ENCODE results near the gene FAM153A.
"Not testable (repeated sequence)": the region's sequence is repeated elsewhere in the genome, so short reads cannot be mapped to it uniquely, and the experiment has no call there.

Gene FAM153A

GRCh38 chr5:177782792-177783633, at the start of gene FAM153A:
Gene FAM153A, minus strand, starts transcription at chr5:177782899.
- DNase-seq: not testable (repeated sequence)

- not testable (repeated sequence) for DNase-seq
Measured at GRCh38 chr5:177832287-177832686, 49.6 kb upstream of the FAM153A start.

GRCh38 chr5:177826073-177826472, 43.4 kb upstream of the FAM153A start:
- not testable (repeated sequence) for DNase-seq

GRCh38 chr5:177824776-177825175, 42.1 kb upstream of the FAM153A start:
- not testable (repeated sequence) for DNase-seq

GRCh38 chr5:177822489-177822888, 39.8 kb upstream of the FAM153A start:
- DNase-seq: not testable (repeated sequence)

GRCh38 chr5:177819664-177820063, 37.0 kb upstream of the FAM153A start:
- not testable (repeated sequence) for DNase-seq

- DNase-seq: not testable (repeated sequence)
Measured at GRCh38 chr5:177812814-177813425, 30.2 kb upstream of the FAM153A start.

- not testable (repeated sequence) for DNase-seq
Measured at GRCh38 chr5:177812160-177812743, 29.6 kb upstream of the FAM153A start.

- DNase-seq: not testable (repeated sequence)
Measured at GRCh38 chr5:177809209-177809913, 26.7 kb upstream of the FAM153A start.

- DNase-seq: not testable (repeated sequence)
Measured at GRCh38 chr5:177808420-177808819, 25.7 kb upstream of the FAM153A start.

GRCh38 chr5:177807265-177807664, 24.6 kb upstream of the FAM153A start:
- not testable (repeated sequence) for DNase-seq

- not testable (repeated sequence) for DNase-seq
Measured at GRCh38 chr5:177801427-177801826, 18.7 kb upstream of the FAM153A start.

- not testable (repeated sequence) for DNase-seq
Measured at GRCh38 chr5:177798237-177798840, 15.6 kb upstream of the FAM153A start.

- DNase-seq: not testable (repeated sequence)
Measured at GRCh38 chr5:177793272-177793671, 10.6 kb upstream of the FAM153A start.

GRCh38 chr5:177791649-177792048, 8.9 kb upstream of the FAM153A start:
- DNase-seq: not testable (repeated sequence)

GRCh38 chr5:177782169-177782568, 530 bp downstream of the FAM153A start:
- DNase-seq: not testable (repeated sequence)

- not testable (repeated sequence) for DNase-seq
Measured at GRCh38 chr5:177771206-177771605, 11.5 kb downstream of the FAM153A start.

- DNase-seq: not testable (repeated sequence)
Measured at GRCh38 chr5:177770646-177771045, 12.1 kb downstream of the FAM153A start.

GRCh38 chr5:177763737-177764508, 18.8 kb downstream of the FAM153A start:
- DNase-seq: peak; percentile 1

- DNase-seq: not testable (repeated sequence)
Measured at GRCh38 chr5:177760954-177761353, 21.7 kb downstream of the FAM153A start.

GRCh38 chr5:177747354-177747753, 35.3 kb downstream of the FAM153A start:
- DNase-seq: not testable (repeated sequence)

- DNase-seq: not testable (repeated sequence)
Measured at GRCh38 chr5:177724858-177725257, 57.8 kb downstream of the FAM153A start.

All from RPMI8226 (cell line).